GM08714 (cell line): ENCODE data around the gene PDE11A.

Experiments
- H3K4me3 ChIP-seq: fragments of 200-500 bp; sonication (Bioruptor generic); 2 replicates; pipeline ENCODE4 v1.5.1; 2014; ENCODE audit warnings: mild to moderate bottlenecking, low read length, inconsistent platforms
- ZNF274 ChIP-seq: IDR thresholded peaks from 2 replicates; pipeline ENCODE4 v1.6.1; 2012; ENCODE audit warnings: mild to moderate bottlenecking, low read depth, low read length

PDE11A gene

GRCh38 chr2:177682836-177683660, 389.5 kb downstream of the PDE11A start:
- TF ChIP-seq ZNF274, result no peak
- no peak overlapping the region for H3K4me3 ChIP-seq

DNA sequence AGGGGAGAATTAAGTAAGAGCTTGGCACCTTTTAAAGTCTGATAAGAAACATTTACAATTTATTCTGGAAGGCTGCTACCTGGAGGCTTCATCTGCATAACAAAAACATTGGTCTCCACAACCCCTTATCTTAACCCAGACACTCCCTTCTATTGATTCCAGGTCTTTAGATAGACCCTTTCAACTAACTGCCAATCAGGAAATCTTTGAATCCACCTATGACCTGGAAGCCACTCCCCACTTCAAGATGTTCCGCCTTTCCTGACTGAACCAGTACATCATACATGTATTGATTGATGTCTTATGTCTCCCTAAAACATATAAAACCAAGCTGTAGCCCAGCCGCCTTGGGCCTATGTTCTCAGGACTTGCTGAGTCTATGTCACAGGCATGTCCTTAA, 390.6 kb downstream of the PDE11A start:
- H3K4me3 ChIP-seq, result no peak overlapping the region
- TF ChIP-seq ZNF274, result no peak

- H3K4me3 ChIP-seq, result no peak overlapping the region
- no peak for TF ChIP-seq ZNF274
These were observed 391.5 kb downstream of the PDE11A start for GRCh38 chr2:177680866-177681712.

DNA sequence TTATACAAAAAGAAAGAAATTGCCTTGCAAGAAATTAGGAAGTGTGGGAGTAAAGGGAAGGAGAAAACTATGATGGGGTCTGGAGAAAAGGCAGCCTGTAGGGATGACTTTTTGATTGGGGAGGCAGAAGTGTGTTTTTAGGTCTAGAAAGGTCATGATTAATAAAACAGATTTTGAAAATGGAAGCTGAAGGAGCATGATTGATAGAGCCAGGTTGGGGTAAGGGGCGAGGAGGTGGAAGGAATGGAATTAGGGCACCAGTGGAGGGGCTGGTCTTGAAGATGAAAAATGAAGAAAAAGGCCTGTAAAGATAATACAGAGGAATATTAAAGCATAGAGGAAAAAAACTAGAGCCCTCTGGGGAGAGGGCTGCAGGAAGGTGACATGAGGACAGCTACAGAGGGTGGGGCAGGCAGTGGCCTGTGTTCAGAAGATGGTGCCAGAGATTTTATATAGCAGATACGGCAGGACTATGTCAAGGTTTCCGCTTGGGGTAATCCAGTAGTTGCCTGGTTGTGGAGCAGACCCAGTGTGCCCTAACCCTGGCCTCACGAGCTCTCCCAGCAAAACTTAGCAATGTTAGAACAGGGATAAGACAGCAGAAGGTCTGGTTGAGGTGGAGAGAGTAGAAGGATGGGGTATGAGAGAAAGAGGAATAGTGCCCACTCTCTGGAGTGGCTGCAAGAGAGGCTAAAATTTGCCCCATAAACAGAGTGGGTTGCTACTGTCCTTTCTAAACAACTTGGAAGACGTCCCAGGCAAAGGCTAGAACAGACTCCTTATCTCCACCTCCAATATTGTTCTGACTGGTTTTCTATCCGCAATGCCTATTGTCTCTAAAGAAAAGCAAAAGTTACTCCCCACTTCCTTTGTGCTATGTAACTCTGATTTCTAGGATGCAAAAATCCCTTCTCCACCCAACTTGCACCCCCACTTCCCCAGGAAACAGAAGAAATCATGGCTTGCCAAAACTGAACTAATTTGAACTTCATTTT, 392.7 kb downstream of the PDE11A start:
- no peak overlapping the region for H3K4me3 ChIP-seq
- no peak for TF ChIP-seq ZNF274

DNA sequence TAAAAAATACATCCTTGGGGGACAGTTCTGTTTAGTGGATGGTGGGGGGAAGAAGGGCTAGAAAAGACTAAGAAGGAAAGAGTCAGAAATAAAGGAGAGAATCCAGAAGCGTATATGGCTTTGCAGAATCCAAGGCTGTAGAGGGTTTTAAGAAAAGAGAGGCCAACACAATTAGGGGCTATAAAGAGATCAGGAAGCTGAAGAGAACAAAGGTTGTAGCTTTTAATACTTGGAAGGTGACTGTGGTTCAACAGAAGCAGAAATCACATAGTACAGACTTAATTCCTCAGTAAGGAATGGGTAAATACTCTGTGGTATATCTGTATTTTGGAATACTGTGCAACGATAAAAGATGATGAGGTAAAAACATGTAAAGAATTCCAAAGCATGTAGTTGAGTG, 393.6 kb downstream of the PDE11A start:
- no peak overlapping the region for H3K4me3 ChIP-seq
- TF ChIP-seq ZNF274, result no peak

- H3K4me3 ChIP-seq, result no peak overlapping the region
- TF ChIP-seq ZNF274, result no peak
These were observed 395.9 kb downstream of the PDE11A start for GRCh38 chr2:177676636-177677035.

DNA sequence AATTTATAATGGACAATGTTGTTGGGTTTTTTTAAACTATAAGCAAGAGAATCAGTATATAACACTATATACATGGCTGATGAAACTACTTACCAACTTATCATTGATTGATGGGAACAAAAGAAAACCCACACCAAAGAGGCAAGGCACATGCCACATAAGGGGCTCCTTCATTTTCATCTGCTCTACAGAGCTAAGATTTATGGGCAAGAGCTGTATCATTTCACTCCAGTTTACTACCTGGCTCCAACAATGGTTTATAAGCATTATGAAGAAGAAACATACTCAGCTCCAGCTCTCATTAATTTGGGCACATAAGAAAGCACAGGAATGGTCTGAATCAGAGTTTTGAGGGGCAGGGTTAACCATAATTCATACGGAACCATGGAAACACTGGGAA, 396.8 kb downstream of the PDE11A start:
- no peak for TF ChIP-seq ZNF274

DNA sequence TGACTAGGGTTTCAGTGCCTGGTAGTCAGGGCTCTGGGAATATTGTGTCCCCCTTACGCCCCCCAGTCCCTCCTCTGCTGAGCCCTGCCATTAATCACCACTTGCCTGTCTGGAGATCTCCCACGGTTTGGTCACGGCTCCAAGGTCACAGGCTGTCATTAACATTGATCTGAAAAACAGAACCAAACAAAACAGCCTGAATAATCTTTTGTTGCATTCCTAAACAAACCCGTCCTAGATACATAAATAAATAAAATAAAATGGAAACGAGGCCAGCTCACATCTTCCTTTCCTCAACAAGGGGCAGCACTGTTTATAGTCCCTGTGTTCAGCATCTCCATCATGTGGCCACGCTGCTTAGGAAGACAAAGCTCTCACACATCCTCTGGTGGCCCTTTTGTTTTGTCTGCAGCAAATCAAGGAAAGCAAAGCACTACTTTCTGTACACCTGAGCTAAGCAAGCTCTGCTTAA, 397.2 kb downstream of the PDE11A start:
- H3K4me3 ChIP-seq, result no peak overlapping the region
- TF ChIP-seq ZNF274, result no peak

More for the DNA sequence above, 396.8 kb downstream of the PDE11A start:
- H3K4me3 ChIP-seq, result no peak overlapping the region

GRCh38 chr2:177673602-177674595, 398.7 kb downstream of the PDE11A start:
- TF ChIP-seq ZNF274, result no peak
- H3K4me3 ChIP-seq, result no peak overlapping the region

GRCh38 chr2:177671662-177672061, 400.9 kb downstream of the PDE11A start:
- no peak for TF ChIP-seq ZNF274
- no peak overlapping the region for H3K4me3 ChIP-seq

- H3K4me3 ChIP-seq, result no peak overlapping the region; the same call in 1 of the 2 replicates
- TF ChIP-seq ZNF274, result no peak
These were observed 401.6 kb downstream of the PDE11A start for GRCh38 chr2:177670791-177671535.
